GM12892 (cell line): Measurements from ENCODE around the gene SMURF2.

Source experiments
- POLR2A ChIP-seq: IDR thresholded peaks from 2 replicates; pipeline ENCODE4 v1.6.1; 2011; ENCODE audit warnings: low read depth, low read length, control low read depth
- POLR2AphosphoS5 ChIP-seq: IDR thresholded peaks from 2 replicates; pipeline ENCODE4 v1.6.1; 2011; ENCODE audit warnings: low read depth, low read length, control low read depth

DNA sequence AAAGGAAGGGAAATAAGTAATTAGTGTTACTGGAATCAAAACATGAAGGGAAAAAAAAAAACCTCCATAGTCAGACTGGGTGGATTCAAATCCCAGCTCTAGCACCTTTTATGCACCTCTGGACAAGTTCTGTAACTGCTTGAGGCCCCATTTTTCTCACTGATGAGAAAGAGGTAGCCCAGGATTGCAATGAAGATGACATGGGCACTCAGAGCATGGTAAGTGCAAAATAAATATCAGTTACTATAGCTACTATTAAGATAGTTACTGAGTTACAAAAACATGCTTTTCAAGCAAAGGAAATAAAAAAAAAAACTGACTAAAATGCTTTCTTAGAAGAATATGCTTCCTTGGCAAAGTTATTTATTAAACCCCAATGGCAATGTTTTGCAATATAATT, 96.5 kb downstream of the SMURF2 start:
- TF ChIP-seq POLR2A = no peak
- TF ChIP-seq POLR2AphosphoS5 = no peak
